ENCODE measurements around the gene PRKD2. TPM values are rescaled to one million over a fixed set of nuclear protein-coding genes. Genes with fewer than 3 reads are reported as not detected.
A peak's percentile ranks its signal among the peaks of the same experiment; 100 is the strongest.

PRKD2 gene
- total and polyA plus RNA-seq, 2 experiments from 2014 or later = 53.8 to 68.0 TPM

- peak; percentile 100 for DNase-seq (ENCODE audit: low spot score)
- no peak within 1 kb of the TSS for H3K27ac ChIP-seq (ENCODE audit: low read depth)
- H3K36me3 Mint-ChIP-seq (ENCODE audit: low read depth) = no peaks in the 10 kb centered on the region; the same call in 2 of the 3 replicates
These were observed 55.7 kb downstream of the PRKD2 start, which contains the start of gene DACT3 for GRCh38 chr19:46661020-46661731. Gene DACT3, minus strand, starts transcription at chr19:46661182. Its CDS starts 118 bp downstream, at chr19:46661064.

GRCh38 chr19:46660551-46661019 lies 56.3 kb downstream of the PRKD2 start:
- H3K27ac Mint-ChIP-seq = no peak overlapping the region
- peak overlapping the region; percentile 76 for H3K4me3 Mint-ChIP-seq
- H3K27me3 ChIP-seq (ENCODE audit: insufficient read depth) = peaks cover 30% of the 10 kb centered on the region
- H3K4me2 ChIP-seq = peak overlapping the region; percentile 96
- H2AFZ ChIP-seq = 0 out of 2 replicates have a peak overlapping the region, but pooled peaks have one; percentile 90
- H3K79me2 ChIP-seq (replicated peaks; ENCODE audit: insufficient read depth) = no peaks in the 10 kb centered on the region
- H3K36me3 Mint-ChIP-seq (ENCODE audit: low read depth) = no peaks in the 10 kb centered on the region; the same call in 2 of the 3 replicates
- DNase-seq (ENCODE audit: low spot score) (peak; percentile 40), ATAC-seq (peak; percentile 1; the same call in 2 of the 3 replicates)
- peaks cover 19% of the 10 kb centered on the region for H3K4me1 ChIP-seq (ENCODE audit: insufficient read depth)
- H3K9me2 ChIP-seq (ENCODE audit: insufficient read depth) = no peaks in the 10 kb centered on the region
- H3K27me3 Mint-ChIP-seq (ENCODE audit: insufficient read depth, low read depth, poor library complexity) = peaks cover 26% of the 10 kb centered on the region
- H3K36me3 ChIP-seq (ENCODE audit: insufficient read depth) = no peaks in the 10 kb centered on the region
- H4K20me1 ChIP-seq (replicated peaks; ENCODE audit: insufficient read depth) = no peaks in the 10 kb centered on the region
- H3K9me3 Mint-ChIP-seq = no peaks in the 10 kb centered on the region; the same call in 1 of the 3 replicates
- no peak overlapping the region for H3K27ac ChIP-seq (ENCODE audit: low read depth)
- peak overlapping the region; percentile 82 for H3K4me3 ChIP-seq
- H3K4me1 Mint-ChIP-seq = peaks cover 21% of the 10 kb centered on the region
- peaks cover 11% of the 10 kb centered on the region for H3F3A ChIP-seq (replicated peaks; ENCODE audit: low read depth)
- TF ChIP-seq EZH2phosphoT487 (IDR thresholded peaks at IDR 0.05; ENCODE audit: unreplicated experiment) = no peak
- no peak for TF ChIP-seq ZNF331 (CRISPR knock-in tag; IDR thresholded peaks at IDR 0.05; ENCODE audit: low read depth)
- TF ChIP-seq STAT1 (IDR thresholded peaks at IDR 0.05; ENCODE audit: unreplicated experiment) = no peak
- no peak for TF ChIP-seq EZH2 (IDR thresholded peaks at IDR 0.05; ENCODE audit: low read depth, unreplicated experiment)
- TF ChIP-seq ZNF114 (CRISPR knock-in tag; IDR thresholded peaks at IDR 0.05) = no peak
- TF ChIP-seq NANOG (IDR thresholded peaks at IDR 0.05; ENCODE audit: borderline replicate concordance) = no peak
- no peak for TF ChIP-seq CTCF (conservative IDR thresholded peaks at IDR 0.05; ENCODE audit: low read depth in 2 of 2)
- no peak for TF ChIP-seq CREB1 (CRISPR knock-in tag; IDR thresholded peaks at IDR 0.05; ENCODE audit: low read depth)
- TF ChIP-seq ETS1 (IDR thresholded peaks at IDR 0.05) = no peak
- TF ChIP-seq REST (IDR thresholded peaks at IDR 0.05; ENCODE audit: unreplicated experiment) = no peak

More at GRCh38 chr19:46661020-46661731, 55.7 kb downstream of the PRKD2 start, which contains the start of gene DACT3:
- H3K27ac Mint-ChIP-seq = peak within 1 kb of the TSS; percentile 92
- peak within 1 kb of the TSS; percentile 82 for H3K4me3 ChIP-seq
- TF ChIP-seq CREB1 (CRISPR knock-in tag; IDR thresholded peaks at IDR 0.05; ENCODE audit: low read depth) (peak; percentile 86), CTCF (conservative IDR thresholded peaks at IDR 0.05; ENCODE audit: low read depth in 2 of 2) (no peak)
- peak; percentile 87 for ATAC-seq
- peaks cover 26% of the 10 kb centered on the region for H3K27me3 Mint-ChIP-seq (ENCODE audit: insufficient read depth, low read depth, poor library complexity)
- H3K9me2 ChIP-seq (ENCODE audit: insufficient read depth) = no peaks in the 10 kb centered on the region
- H3K4me2 ChIP-seq = peak within 1 kb of the TSS; percentile 96
- H3K4me1 ChIP-seq (ENCODE audit: insufficient read depth) = peaks cover 19% of the 10 kb centered on the region
- H3K79me2 ChIP-seq (replicated peaks; ENCODE audit: insufficient read depth) = no peaks in the 10 kb centered on the region
- 0 out of 2 replicates have a peak within 1 kb of the TSS, but pooled peaks have one; percentile 90 for H2AFZ ChIP-seq
- H3K9me3 Mint-ChIP-seq = no peaks in the 10 kb centered on the region; the same call in 1 of the 3 replicates
- no peaks in the 10 kb centered on the region for H4K20me1 ChIP-seq (replicated peaks; ENCODE audit: insufficient read depth)
- H3F3A ChIP-seq (replicated peaks; ENCODE audit: low read depth) = peaks cover 11% of the 10 kb centered on the region
- no peaks in the 10 kb centered on the region for H3K36me3 ChIP-seq (ENCODE audit: insufficient read depth)
- H3K4me3 Mint-ChIP-seq = peak within 1 kb of the TSS; percentile 76
- H3K27me3 ChIP-seq (ENCODE audit: insufficient read depth) = peaks cover 30% of the 10 kb centered on the region
- H3K4me1 Mint-ChIP-seq = peaks cover 21% of the 10 kb centered on the region
